Esophagus squamous epithelium (tissue), 4 donors: ENCODE results near the gene TRMT10B.

ENCODE experiments used
- CTCF ChIP-seq, 6 experiments: fragments of 450-650 bp in 4 of 6; fragments of 200-600 bp in 2 of 6; sonication (generic) in 2 of 6; IDR thresholded peaks; one replicate each; pipeline ENCODE4 v1.5.1; 2016 to 2019; ENCODE audit warnings: antibody characterized with exemption in 6 of 6, mild to moderate bottlenecking in 4 of 6, moderate library complexity in 4 of 6
- POLR2A ChIP-seq, 4 donors: fragments of 450-650 bp; IDR thresholded peaks; one replicate each; pipeline ENCODE4 v1.6.1; 2017; ENCODE audit warnings: antibody characterized with exemption in 4 of 4, mild to moderate bottlenecking in 4 of 4, moderate library complexity in 3 of 4

- no peak for TF ChIP-seq CTCF (IDR thresholded peaks at IDR 0.05)
- no peak for TF ChIP-seq POLR2A (IDR thresholded peaks at IDR 0.05)
Observed at GRCh38 chr9:37751186-37751585, 2.4 kb upstream of the TRMT10B start.
